ENCODE measurements around the gene DDN. TPM values are rescaled to one million over a fixed set of nuclear protein-coding genes. Genes with fewer than 3 reads are reported as not detected.

The DDN gene
- total RNA-seq, 1 donor from 2014 or later, result not detected

- Histone ChIP-seq H3K36me3 (peaks cover 26 to 28% of the 10 kb centered on the region in 2 donors), H3K4me3 (no peak overlapping the region), H3K27me3 (no peaks in the 10 kb centered on the region), H3K27ac (no peak overlapping the region), H3K4me1 (peaks cover 0 to 6% of the 10 kb centered on the region in 2 donors), H3K9me3 (no peaks in the 10 kb centered on the region)
- DNase-seq (ENCODE audit: low spot score in 2 of 2), result no peak
- intact Hi-C loops (cut with DNase I), result loop anchor here (5.0 kb wide), 2 partner anchors 42 to 92 kb away; no protein-coding TSS in a partner anchor
- TF ChIP-seq, protein P1, sequence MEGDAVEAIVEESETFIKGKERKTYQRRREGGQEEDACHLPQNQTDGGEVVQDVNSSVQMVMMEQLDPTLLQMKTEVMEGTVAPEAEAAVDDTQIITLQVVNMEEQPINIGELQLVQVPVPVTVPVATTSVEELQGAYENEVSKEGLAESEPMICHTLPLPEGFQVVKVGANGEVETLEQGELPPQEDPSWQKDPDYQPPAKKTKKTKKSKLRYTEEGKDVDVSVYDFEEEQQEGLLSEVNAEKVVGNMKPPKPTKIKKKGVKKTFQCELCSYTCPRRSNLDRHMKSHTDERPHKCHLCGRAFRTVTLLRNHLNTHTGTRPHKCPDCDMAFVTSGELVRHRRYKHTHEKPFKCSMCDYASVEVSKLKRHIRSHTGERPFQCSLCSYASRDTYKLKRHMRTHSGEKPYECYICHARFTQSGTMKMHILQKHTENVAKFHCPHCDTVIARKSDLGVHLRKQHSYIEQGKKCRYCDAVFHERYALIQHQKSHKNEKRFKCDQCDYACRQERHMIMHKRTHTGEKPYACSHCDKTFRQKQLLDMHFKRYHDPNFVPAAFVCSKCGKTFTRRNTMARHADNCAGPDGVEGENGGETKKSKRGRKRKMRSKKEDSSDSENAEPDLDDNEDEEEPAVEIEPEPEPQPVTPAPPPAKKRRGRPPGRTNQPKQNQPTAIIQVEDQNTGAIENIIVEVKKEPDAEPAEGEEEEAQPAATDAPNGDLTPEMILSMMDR (IDR thresholded peaks at IDR 0.05), result no peak
These were observed 16.0 kb upstream of the DDN start for GRCh38 chr12:49015196-49015595.

DNA sequence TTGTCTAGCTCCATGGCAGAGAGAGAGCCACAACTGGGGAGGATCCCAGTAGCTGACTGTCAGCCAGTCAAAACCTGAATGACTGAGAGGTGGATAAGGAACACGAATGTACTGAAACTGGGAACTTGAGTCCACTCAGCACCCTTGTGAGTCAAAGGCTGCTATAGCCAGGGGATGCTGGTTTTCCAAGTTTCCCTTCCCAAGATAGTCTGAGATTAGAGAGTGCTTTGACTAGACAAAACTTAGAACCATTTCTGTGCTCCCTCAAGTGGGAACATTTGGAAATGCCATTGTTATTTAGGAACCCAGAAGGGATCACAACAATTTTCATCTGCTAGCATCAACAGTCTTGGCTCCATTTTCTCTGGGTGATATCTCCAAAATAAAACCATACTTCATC, 15.4 kb upstream of the DDN start:
- Histone ChIP-seq H3K27me3 (no peaks in the 10 kb centered on the region), H3K4me1 (peaks cover 0 to 5% of the 10 kb centered on the region in 2 donors), H3K9me3 (no peaks in the 10 kb centered on the region), H3K4me3 (no peak overlapping the region), H3K36me3 (peaks cover 27 to 31% of the 10 kb centered on the region in 2 donors), H3K27ac (no peak overlapping the region)
- no peak for DNase-seq (ENCODE audit: low spot score in 2 of 2)
- intact Hi-C loops (cut with DNase I), result no loop called here
- TF ChIP-seq, protein P1 (IDR thresholded peaks at IDR 0.05), result no peak

- no peak for DNase-seq (ENCODE audit: low spot score in 2 of 2)
- Histone ChIP-seq H3K9me3 (no peaks in the 10 kb centered on the region), H3K27ac (no peak overlapping the region), H3K4me1 (no peaks in the 10 kb centered on the region), H3K36me3 (peaks cover 27 to 35% of the 10 kb centered on the region in 2 donors), H3K4me3 (no peak overlapping the region), H3K27me3 (no peaks in the 10 kb centered on the region)
- intact Hi-C loops (cut with DNase I), result no loop called here
- TF ChIP-seq, protein P1 (IDR thresholded peaks at IDR 0.05), result no peak
These were observed 14.3 kb upstream of the DDN start for GRCh38 chr12:49013428-49013827.

DNA sequence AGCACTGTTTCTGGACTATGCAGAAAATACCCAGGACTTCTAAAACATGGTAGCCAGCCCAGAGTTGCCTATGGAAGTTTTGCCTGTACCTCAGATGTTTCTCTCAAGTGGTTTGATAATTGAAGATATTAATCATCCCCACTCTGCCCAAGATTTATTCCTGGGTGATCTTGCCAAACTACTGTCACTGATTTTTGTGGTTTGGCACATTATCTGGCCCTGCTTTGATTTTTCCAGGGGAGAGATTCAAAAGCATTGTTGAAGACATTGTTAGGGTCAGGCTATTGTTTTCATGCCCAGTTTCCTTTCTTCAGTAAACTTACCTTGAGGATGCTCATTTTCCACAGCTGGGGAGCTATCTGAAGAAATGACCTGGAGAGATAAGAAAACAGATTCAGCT, 13.6 kb upstream of the DDN start:
- no peaks in the 10 kb centered on the region for H3K9me3 ChIP-seq
- TF ChIP-seq, protein P1 (IDR thresholded peaks at IDR 0.05), result no peak
- no peak overlapping the region for H3K27ac ChIP-seq
- intact Hi-C loops (cut with DNase I), result no loop called here
- H3K36me3 ChIP-seq, result peaks cover 27 to 38% of the 10 kb centered on the region in 2 donors
- H3K4me1 ChIP-seq, result no peaks in the 10 kb centered on the region
- H3K4me3 ChIP-seq, result no peak overlapping the region
- H3K27me3 ChIP-seq, result no peaks in the 10 kb centered on the region
- no peak for DNase-seq (ENCODE audit: low spot score in 2 of 2)

DNA sequence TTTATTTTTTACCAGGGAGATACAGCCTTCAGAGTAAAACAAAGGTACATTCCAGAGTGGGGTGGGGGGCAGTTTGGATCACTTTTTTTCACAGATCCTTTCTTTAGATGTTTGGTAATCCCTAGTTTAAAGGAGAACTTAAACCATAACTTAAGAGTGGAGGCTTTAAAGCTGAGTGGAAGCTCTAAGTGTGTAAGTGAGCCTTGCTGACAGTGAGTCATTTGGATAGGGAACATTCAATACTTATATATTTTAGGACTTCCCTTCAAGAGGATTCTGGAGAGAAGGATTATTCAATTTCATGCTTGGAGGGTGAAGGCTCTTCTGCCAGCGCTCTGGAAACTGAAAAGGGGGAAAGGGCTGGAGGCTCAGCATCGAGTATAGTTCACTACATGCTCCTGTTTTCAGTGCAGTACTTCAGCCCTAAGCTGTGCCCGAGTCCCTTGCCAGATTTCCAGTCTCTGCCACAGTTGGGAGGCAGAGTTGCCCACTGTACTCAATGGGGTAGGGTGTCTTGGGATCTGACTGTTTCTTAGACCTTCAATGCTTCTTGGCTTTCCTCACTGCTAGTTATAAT, 11.0 kb upstream of the DDN start:
- Histone ChIP-seq H3K36me3 (peaks cover 35 to 45% of the 10 kb centered on the region in 2 donors), H3K27ac (no peak overlapping the region), H3K4me3 (no peak overlapping the region), H3K27me3 (no peaks in the 10 kb centered on the region), H3K9me3 (no peaks in the 10 kb centered on the region), H3K4me1 (no peaks in the 10 kb centered on the region)
- DNase-seq (ENCODE audit: low spot score in 2 of 2), result no peak
- TF ChIP-seq, protein P1 (IDR thresholded peaks at IDR 0.05), result no peak
- intact Hi-C loops (cut with DNase I), result no loop called here

DNA sequence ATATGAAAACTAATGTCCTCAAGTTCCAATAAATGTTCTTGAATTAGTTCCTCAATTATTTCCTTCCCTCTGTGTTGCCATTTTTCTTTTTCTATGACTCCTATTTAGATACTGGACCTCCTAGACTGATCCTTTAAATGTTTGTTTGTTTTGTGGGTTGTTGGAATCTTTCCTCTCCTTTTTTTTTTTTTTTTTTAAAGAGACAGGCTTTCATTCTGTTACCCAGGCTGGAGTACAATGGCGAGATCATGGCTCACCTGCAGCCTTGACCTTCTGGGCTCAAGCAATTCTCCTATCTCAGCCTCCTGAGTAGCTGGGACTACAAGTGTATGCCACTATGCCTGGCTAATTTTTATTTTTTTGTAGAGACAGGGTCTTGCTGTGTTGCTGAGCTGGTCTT, 9.8 kb upstream of the DDN start:
- peaks cover 48 to 58% of the 10 kb centered on the region in 2 donors for H3K36me3 ChIP-seq
- intact Hi-C loops (cut with DNase I), result no loop called here
- H3K27ac ChIP-seq, result no peak overlapping the region
- DNase-seq (ENCODE audit: low spot score in 2 of 2), result no peak
- TF ChIP-seq, protein P1 (IDR thresholded peaks at IDR 0.05), result no peak
- no peak overlapping the region for H3K4me3 ChIP-seq
- H3K4me1 ChIP-seq, result no peaks in the 10 kb centered on the region
- no peaks in the 10 kb centered on the region for H3K27me3 ChIP-seq
- no peaks in the 10 kb centered on the region for H3K9me3 ChIP-seq

Measured in ascending aorta (tissue), 2 donors.